GM18499 (cell line): ENCODE data around the gene EIPR1.
"Not testable (repeated sequence)": the region's sequence is repeated elsewhere in the genome, so short reads cannot be mapped to it uniquely, and the experiment has no call there.

Experiments used
- ATAC-seq: cut with Tn5 transposase; IDR thresholded peaks from one replicate; pipeline ENCODE4 v1.9.1; 2021; ENCODE audit warnings: moderate number of reproducible peaks; ENCODE audit not compliant: insufficient read depth, unreplicated experiment

EIPR1 gene

GRCh38 chr2:3184167-3184566, 193.5 kb downstream of the EIPR1 start:
- ATAC-seq, result no peak

- ATAC-seq, result no peak
These were observed 193.9 kb downstream of the EIPR1 start for GRCh38 chr2:3183766-3184165.

- no peak for ATAC-seq
These were observed 194.8 kb downstream of the EIPR1 start for GRCh38 chr2:3182848-3183247.

- ATAC-seq, result no peak
These were observed 196.1 kb downstream of the EIPR1 start for GRCh38 chr2:3181416-3182010.

GRCh38 chr2:3180909-3181221, 196.8 kb downstream of the EIPR1 start:
- ATAC-seq, result not testable (repeated sequence)

- no peak for ATAC-seq
These were observed 197.3 kb downstream of the EIPR1 start for GRCh38 chr2:3180082-3180908.

- ATAC-seq, result no peak
These were observed 198.0 kb downstream of the EIPR1 start for GRCh38 chr2:3179626-3180025.

- ATAC-seq, result no peak
These were observed 198.4 kb downstream of the EIPR1 start for GRCh38 chr2:3179208-3179607.

- ATAC-seq, result no peak
These were observed 199.0 kb downstream of the EIPR1 start for GRCh38 chr2:3178578-3179031.

- ATAC-seq, result no peak
These were observed 199.6 kb downstream of the EIPR1 start for GRCh38 chr2:3177891-3178577.

GRCh38 chr2:3176869-3177255, 200.8 kb downstream of the EIPR1 start:
- no peak for ATAC-seq

GRCh38 chr2:3176071-3176868, 201.3 kb downstream of the EIPR1 start:
- no peak for ATAC-seq

- no peak for ATAC-seq
These were observed 202.1 kb downstream of the EIPR1 start for GRCh38 chr2:3175568-3175955.

GRCh38 chr2:3174626-3175567, 202.7 kb downstream of the EIPR1 start:
- no peak for ATAC-seq

GRCh38 chr2:3173031-3173430, 204.6 kb downstream of the EIPR1 start:
- no peak for ATAC-seq

- no peak for ATAC-seq
These were observed 205.2 kb downstream of the EIPR1 start for GRCh38 chr2:3172265-3172935.

- no peak for ATAC-seq
These were observed 205.9 kb downstream of the EIPR1 start for GRCh38 chr2:3171564-3172264.

GRCh38 chr2:3170792-3171455, 206.7 kb downstream of the EIPR1 start:
- no peak for ATAC-seq
